HG03135 (cell line): ENCODE data around the gene USP54.

Experiments used
- ATAC-seq: cut with Tn5 transposase; IDR thresholded peaks from one replicate; pipeline ENCODE4 v1.9.1; 2021; ENCODE audit warnings: mild to moderate bottlenecking, moderate library complexity; ENCODE audit not compliant: unreplicated experiment

USP54 gene

GRCh38 chr10:73529089-73529832, 61.9 kb downstream of the USP54 start:
- ATAC-seq: no peak

GRCh38 chr10:73522263-73522662, 68.9 kb downstream of the USP54 start:
- no peak for ATAC-seq

- no peak for ATAC-seq
Measured at GRCh38 chr10:73519336-73519735, 71.8 kb downstream of the USP54 start.

GRCh38 chr10:73517166-73517888, 73.8 kb downstream of the USP54 start:
- no peak for ATAC-seq

- ATAC-seq: no peak
Measured at GRCh38 chr10:73512207-73512743, 78.9 kb downstream of the USP54 start.

- ATAC-seq: no peak
Measured at GRCh38 chr10:73509695-73510094, 81.4 kb downstream of the USP54 start.

- no peak for ATAC-seq
Measured at GRCh38 chr10:73506491-73506890, 84.7 kb downstream of the USP54 start.

GRCh38 chr10:73506074-73506473, 85.1 kb downstream of the USP54 start:
- ATAC-seq: no peak

GRCh38 chr10:73503037-73503436, 88.1 kb downstream of the USP54 start:
- ATAC-seq: no peak

GRCh38 chr10:73501651-73502050, 89.5 kb downstream of the USP54 start:
- no peak for ATAC-seq

GRCh38 chr10:73497623-73498022, 93.5 kb downstream of the USP54 start:
- no peak for ATAC-seq

GRCh38 chr10:73495884-73496674, 95.1 kb downstream of the USP54 start, which contains the start of gene PPP3CB:
Gene PPP3CB (minus strand): TSS chr10:73496024. CDS start chr10:73495889, 135 bp downstream.
- ATAC-seq: peak; percentile 50

- ATAC-seq: peak; percentile 92
Measured at GRCh38 chr10:73495226-73495883, 95.8 kb downstream of the USP54 start.

GRCh38 chr10:73494877-73495225, 96.3 kb downstream of the USP54 start:
- no peak for ATAC-seq

- ATAC-seq: no peak
Measured at GRCh38 chr10:73494213-73494612, 96.9 kb downstream of the USP54 start.

GRCh38 chr10:73493781-73494180, 97.4 kb downstream of the USP54 start:
- no peak for ATAC-seq

- no peak for ATAC-seq
Measured at GRCh38 chr10:73486601-73487000, 104.5 kb downstream of the USP54 start.

- no peak for ATAC-seq
Measured at GRCh38 chr10:73485320-73485719, 105.8 kb downstream of the USP54 start.

- no peak for ATAC-seq
Measured at GRCh38 chr10:73480158-73480557, 111.0 kb downstream of the USP54 start.

GRCh38 chr10:73478636-73479035, 112.5 kb downstream of the USP54 start:
- no peak for ATAC-seq

GRCh38 chr10:73471226-73471625, 119.9 kb downstream of the USP54 start:
- ATAC-seq: no peak
